ENCODE measurements around the gene EHMT2.
"Not testable (repeated sequence)": the region's sequence is repeated elsewhere in the genome, so short reads cannot be mapped to it uniquely, and the experiment has no call there.

EHMT2 gene

GRCh38 chr6:31908791-31909190, 11.3 kb upstream of the EHMT2 start:
- no peaks in the 10 kb centered on the region for H3K27me3 ChIP-seq (ENCODE audit: control insufficient read depth, insufficient read depth, low read length)
- H3K36me3 ChIP-seq (ENCODE audit: control insufficient read depth, insufficient read depth, low read length) = no peaks in the 10 kb centered on the region
- H3K9ac ChIP-seq (ENCODE audit: low read length) = no peak overlapping the region
- H3K4me1 ChIP-seq (ENCODE audit: control insufficient read depth, insufficient read depth, low read length) = peaks cover 4% of the 10 kb centered on the region
- H3K4me3 ChIP-seq (ENCODE audit: low read length) = no peak overlapping the region
- no peaks in the 10 kb centered on the region for H3K9me3 ChIP-seq (ENCODE audit: control insufficient read depth, low read length)

- H3K36me3 ChIP-seq (ENCODE audit: control insufficient read depth, insufficient read depth, low read length); H3K4me3 ChIP-seq (ENCODE audit: low read length); H3K27me3 ChIP-seq (ENCODE audit: control insufficient read depth, insufficient read depth, low read length); H3K4me1 ChIP-seq (ENCODE audit: control insufficient read depth, insufficient read depth, low read length); H3K9ac ChIP-seq (ENCODE audit: low read length); H3K9me3 ChIP-seq (ENCODE audit: control insufficient read depth, low read length): not testable (repeated sequence)
Observed at GRCh38 chr6:31908255-31908654, 10.8 kb upstream of the EHMT2 start.

GRCh38 chr6:31907158-31907813, 9.8 kb upstream of the EHMT2 start:
- Histone ChIP-seq H3K36me3 (ENCODE audit: control insufficient read depth, insufficient read depth, low read length) (no peaks in the 10 kb centered on the region), H3K9me3 (ENCODE audit: control insufficient read depth, low read length) (no peaks in the 10 kb centered on the region), H3K9ac (ENCODE audit: low read length) (no peak overlapping the region), H3K4me1 (ENCODE audit: control insufficient read depth, insufficient read depth, low read length) (peaks cover 4% of the 10 kb centered on the region), H3K27me3 (ENCODE audit: control insufficient read depth, insufficient read depth, low read length) (no peaks in the 10 kb centered on the region), H3K4me3 (ENCODE audit: low read length) (no peak overlapping the region)

- not testable (repeated sequence) for H3K27me3 ChIP-seq (ENCODE audit: control insufficient read depth, insufficient read depth, low read length); H3K9ac ChIP-seq (ENCODE audit: low read length); H3K4me1 ChIP-seq (ENCODE audit: control insufficient read depth, insufficient read depth, low read length); H3K4me3 ChIP-seq (ENCODE audit: low read length); H3K36me3 ChIP-seq (ENCODE audit: control insufficient read depth, insufficient read depth, low read length); H3K9me3 ChIP-seq (ENCODE audit: control insufficient read depth, low read length)
Observed at GRCh38 chr6:31906727-31907126, 9.2 kb upstream of the EHMT2 start.

GRCh38 chr6:31906122-31906521, 8.6 kb upstream of the EHMT2 start:
- H3K27me3 ChIP-seq (ENCODE audit: control insufficient read depth, insufficient read depth, low read length) = no peaks in the 10 kb centered on the region
- no peak overlapping the region for H3K9ac ChIP-seq (ENCODE audit: low read length)
- H3K4me1 ChIP-seq (ENCODE audit: control insufficient read depth, insufficient read depth, low read length) = peaks cover 7% of the 10 kb centered on the region
- H3K9me3 ChIP-seq (ENCODE audit: control insufficient read depth, low read length) = no peaks in the 10 kb centered on the region
- no peaks in the 10 kb centered on the region for H3K36me3 ChIP-seq (ENCODE audit: control insufficient read depth, insufficient read depth, low read length)
- H3K4me3 ChIP-seq (ENCODE audit: low read length) = no peak overlapping the region

- H3K4me3 ChIP-seq (ENCODE audit: low read length) = no peak overlapping the region
Observed at GRCh38 chr6:31905041-31905440, 7.5 kb upstream of the EHMT2 start.

GRCh38 chr6:31903957-31904356, 6.5 kb upstream of the EHMT2 start:
- no peaks in the 10 kb centered on the region for H3K36me3 ChIP-seq (ENCODE audit: control insufficient read depth, insufficient read depth, low read length)
- H3K9me3 ChIP-seq (ENCODE audit: control insufficient read depth, low read length) = no peaks in the 10 kb centered on the region
- no peak overlapping the region for H3K4me3 ChIP-seq (ENCODE audit: low read length)
- no peaks in the 10 kb centered on the region for H3K27me3 ChIP-seq (ENCODE audit: control insufficient read depth, insufficient read depth, low read length)
- peaks cover 10% of the 10 kb centered on the region for H3K4me1 ChIP-seq (ENCODE audit: control insufficient read depth, insufficient read depth, low read length)
- H3K9ac ChIP-seq (ENCODE audit: low read length) = no peak overlapping the region

More at GRCh38 chr6:31905041-31905440, 7.5 kb upstream of the EHMT2 start:
- Histone ChIP-seq H3K9me3 (ENCODE audit: control insufficient read depth, low read length) (no peaks in the 10 kb centered on the region), H3K27me3 (ENCODE audit: control insufficient read depth, insufficient read depth, low read length) (no peaks in the 10 kb centered on the region), H3K9ac (ENCODE audit: low read length) (no peak overlapping the region), H3K4me1 (ENCODE audit: control insufficient read depth, insufficient read depth, low read length) (peaks cover 10% of the 10 kb centered on the region), H3K36me3 (ENCODE audit: control insufficient read depth, insufficient read depth, low read length) (no peaks in the 10 kb centered on the region)

- peaks cover 6% of the 10 kb centered on the region for H3K4me1 ChIP-seq (ENCODE audit: control insufficient read depth, insufficient read depth, low read length)
- H3K4me3 ChIP-seq (ENCODE audit: low read length) = peak within 1 kb of the TSS; percentile 11
- H3K9ac ChIP-seq (ENCODE audit: low read length) = peak within 1 kb of the TSS; percentile 78
- no peaks in the 10 kb centered on the region for H3K9me3 ChIP-seq (ENCODE audit: control insufficient read depth, low read length)
- no peaks in the 10 kb centered on the region for H3K27me3 ChIP-seq (ENCODE audit: control insufficient read depth, insufficient read depth, low read length)
- H3K36me3 ChIP-seq (ENCODE audit: control insufficient read depth, insufficient read depth, low read length) = no peaks in the 10 kb centered on the region
Observed at GRCh38 chr6:31901953-31902643, 4.6 kb upstream of the EHMT2 start, which contains the start of gene ZBTB12. ZBTB12 (minus strand) TSS chr6:31902086; CDS start chr6:31901305, 781 bp downstream.

GRCh38 chr6:31901415-31901952, 4.0 kb upstream of the EHMT2 start:
- peaks cover 11% of the 10 kb centered on the region for H3K4me1 ChIP-seq (ENCODE audit: control insufficient read depth, insufficient read depth, low read length)
- H3K9me3 ChIP-seq (ENCODE audit: control insufficient read depth, low read length) = no peaks in the 10 kb centered on the region
- H3K27me3 ChIP-seq (ENCODE audit: control insufficient read depth, insufficient read depth, low read length) = no peaks in the 10 kb centered on the region
- peak overlapping the region; percentile 78 for H3K9ac ChIP-seq (ENCODE audit: low read length)
- no peak overlapping the region for H3K4me3 ChIP-seq (ENCODE audit: low read length)
- no peaks in the 10 kb centered on the region for H3K36me3 ChIP-seq (ENCODE audit: control insufficient read depth, insufficient read depth, low read length)

GRCh38 chr6:31900917-31901414, 3.5 kb upstream of the EHMT2 start:
- no peak overlapping the region for H3K4me3 ChIP-seq (ENCODE audit: low read length)
- no peaks in the 10 kb centered on the region for H3K36me3 ChIP-seq (ENCODE audit: control insufficient read depth, insufficient read depth, low read length)
- H3K4me1 ChIP-seq (ENCODE audit: control insufficient read depth, insufficient read depth, low read length) = peaks cover 13% of the 10 kb centered on the region
- no peaks in the 10 kb centered on the region for H3K9me3 ChIP-seq (ENCODE audit: control insufficient read depth, low read length)
- H3K27me3 ChIP-seq (ENCODE audit: control insufficient read depth, insufficient read depth, low read length) = no peaks in the 10 kb centered on the region
- H3K9ac ChIP-seq (ENCODE audit: low read length) = peak overlapping the region; percentile 78

- Histone ChIP-seq H3K4me3 (ENCODE audit: low read length) (no peak overlapping the region), H3K9me3 (ENCODE audit: control insufficient read depth, low read length) (no peaks in the 10 kb centered on the region), H3K36me3 (ENCODE audit: control insufficient read depth, insufficient read depth, low read length) (no peaks in the 10 kb centered on the region), H3K27me3 (ENCODE audit: control insufficient read depth, insufficient read depth, low read length) (no peaks in the 10 kb centered on the region), H3K4me1 (ENCODE audit: control insufficient read depth, insufficient read depth, low read length) (peaks cover 13% of the 10 kb centered on the region), H3K9ac (ENCODE audit: low read length) (no peak overlapping the region)
Observed at GRCh38 chr6:31899882-31900722, 2.6 kb upstream of the EHMT2 start.

All from mucosa of stomach (tissue), 1 donor.